WTC11 (cell line): ENCODE measurements around the gene SYPL1. TPM values are rescaled to one million over a fixed set of nuclear protein-coding genes. Genes with fewer than 3 reads are reported as not detected.

Experiments used
- ATAC-seq: fragments of 200-7000 bp; cut with Tn5 transposase; 2 replicates; pipeline ENCODE4 v1.10.0; 2021; ENCODE audit warnings: mild to moderate bottlenecking, moderate library complexity
- CTCF ChIA-PET: fragments of 300-600 bp; sonication (Branson Sonifier 250); formaldehyde crosslinking; loops from one replicate; lab custom pipeline; 2021; ENCODE audit warnings: antibody characterized with exemption; lab: Charles Lee
- POLR2A ChIA-PET: fragments of 350-600 bp; sonication (Branson Sonifier 250); formaldehyde crosslinking; loops from one replicate; lab custom pipeline; 2021; ENCODE audit warnings: antibody characterized with exemption; lab: Charles Lee
- DNase-seq: peaks from one replicate; pipeline ENCODE4 v3.0.0; 2021; ENCODE audit warnings: low spot score
- H3K27ac Mint-ChIP-seq: 2 replicates; pipeline ENCODE4 v1.8.0; 2021; ENCODE audit warnings: mixed read lengths
- H3K27me3 Mint-ChIP-seq: 2 replicates; pipeline ENCODE4 v1.8.0; 2021; ENCODE audit warnings: low read depth, mild to moderate bottlenecking, moderate library complexity, mixed read lengths
- H3K36me3 Mint-ChIP-seq: 2 replicates; pipeline ENCODE4 v1.8.0; 2021; ENCODE audit warnings: mixed read lengths
- H3K4me1 Mint-ChIP-seq: 2 replicates; pipeline ENCODE4 v1.8.0; 2022; ENCODE audit warnings: mixed read lengths
- H3K4me3 Mint-ChIP-seq: 2 replicates; pipeline ENCODE4 v1.8.0; 2021; ENCODE audit warnings: mild to moderate bottlenecking, moderate library complexity, mixed read lengths
- H3K9me3 Mint-ChIP-seq: 2 replicates; pipeline ENCODE4 v1.8.0; 2021; ENCODE audit warnings: mixed read lengths
- ATF6 ChIP-seq: sonication (generic); formaldehyde crosslinking; IDR thresholded peaks from 2 replicates; pipeline ENCODE4 v1.8.1; 2023; ENCODE audit warnings: mild to moderate bottlenecking, missing genetic modification reagents
- ERG ChIP-seq: fragments of 250-450 bp; sonication (Bioruptor Pico); IDR thresholded peaks from 2 replicates; pipeline ENCODE4 v1.8.0; 2021; ENCODE audit warnings: mild to moderate bottlenecking
- FOXP1 ChIP-seq: sonication (generic); formaldehyde crosslinking; IDR thresholded peaks from 2 replicates; pipeline ENCODE4 v1.8.0; 2022; ENCODE audit warnings: missing genetic modification reagents, mild to moderate bottlenecking, moderate library complexity, borderline replicate concordance
- FOXP4 ChIP-seq: sonication (generic); formaldehyde crosslinking; IDR thresholded peaks from 2 replicates; pipeline ENCODE4 v1.8.0; 2022; ENCODE audit warnings: mild to moderate bottlenecking, missing genetic modification reagents
- IRF2 ChIP-seq: sonication (generic); formaldehyde crosslinking; IDR thresholded peaks from 2 replicates; pipeline ENCODE4 v1.8.0; 2022; ENCODE audit warnings: low read depth, missing genetic modification reagents, borderline replicate concordance
- JAZF1 ChIP-seq: fragments of 250-450 bp; sonication (Bioruptor Pico); IDR thresholded peaks from 2 replicates; pipeline ENCODE4 v1.9.0; 2021; ENCODE audit warnings: moderate library complexity, mild to moderate bottlenecking, inconsistent platforms
- NR2C2 ChIP-seq: sonication (generic); formaldehyde crosslinking; IDR thresholded peaks from 2 replicates; pipeline ENCODE4 v1.8.0; 2022; ENCODE audit warnings: mild to moderate bottlenecking, missing genetic modification reagents
- NR3C1 ChIP-seq: sonication (generic); formaldehyde crosslinking; conservative IDR thresholded peaks from 2 replicates; pipeline ENCODE4 v1.8.1; 2023; ENCODE audit warnings: low read depth, mild to moderate bottlenecking, missing genetic modification reagents
- OVOL2 ChIP-seq: fragments of 250-450 bp; sonication (Bioruptor Pico); IDR thresholded peaks from 2 replicates; pipeline ENCODE4 v1.9.0; 2021; ENCODE audit warnings: mild to moderate bottlenecking, borderline replicate concordance
- RELA ChIP-seq: sonication (generic); formaldehyde crosslinking; IDR thresholded peaks from 2 replicates; pipeline ENCODE4 v1.8.1; 2022; ENCODE audit warnings: missing genetic modification reagents, mild to moderate bottlenecking, borderline replicate concordance
- SMAD3 ChIP-seq: sonication (generic); formaldehyde crosslinking; IDR thresholded peaks from 2 replicates; pipeline ENCODE4 v1.8.0; 2022; ENCODE audit warnings: missing genetic modification reagents, mild to moderate bottlenecking, borderline replicate concordance
- ZMAT4 ChIP-seq: fragments of 250-450 bp; sonication (Bioruptor Pico); IDR thresholded peaks from 2 replicates; pipeline ENCODE4 v1.9.0; 2021; ENCODE audit warnings: mild to moderate bottlenecking
- ZNF532 ChIP-seq: fragments of 250-450 bp; sonication (Bioruptor Pico); IDR thresholded peaks from 2 replicates; pipeline ENCODE4 v1.9.0; 2021; ENCODE audit warnings: mild to moderate bottlenecking, borderline replicate concordance
- total RNA-seq: library from RNA; stranded (reverse); gene quantifications from 3 replicates; pipeline ENCODE4 v1.2.3, GENCODE V29; 2021

Gene SYPL1
- total RNA-seq, 1 experiment from 2014 or later, result 54.8 TPM

- TF ChIP-seq FOXP4 (CRISPR knock-in tag), result no peak
- no peak for TF ChIP-seq ATF6
- TF ChIP-seq JAZF1 (CRISPR knock-in tag), result no peak
- no peak for TF ChIP-seq ZNF532 (CRISPR knock-in tag)
Measured at GRCh38 chr7:106068538-106068961, 43.6 kb downstream of the SYPL1 start (continued).

- no peaks in the 10 kb centered on the region for H3K36me3 Mint-ChIP-seq
- H3K4me1 Mint-ChIP-seq, result peaks cover 25% of the 10 kb centered on the region
- no peaks in the 10 kb centered on the region for H3K9me3 Mint-ChIP-seq
- ATAC-seq (no peak), DNase-seq (no peak)
- H3K27me3 Mint-ChIP-seq, result no peaks in the 10 kb centered on the region; the same call in 1 of the 2 replicates
- H3K27ac Mint-ChIP-seq, result no peak overlapping the region
- POLR2A ChIA-PET, result no interaction called here
- H3K4me3 Mint-ChIP-seq, result no peak overlapping the region
- CTCF ChIA-PET, result no interaction called here
- no peak for TF ChIP-seq FOXP1 (CRISPR knock-in tag)
- no peak for TF ChIP-seq NR3C1 (CRISPR knock-in tag)
- TF ChIP-seq IRF2 (CRISPR knock-in tag), result no peak
- no peak for TF ChIP-seq NR2C2 (CRISPR knock-in tag)
- TF ChIP-seq OVOL2 (CRISPR knock-in tag), result no peak
- TF ChIP-seq ZMAT4 (CRISPR knock-in tag), result no peak
- TF ChIP-seq ERG (CRISPR knock-in tag), result no peak
- no peak for TF ChIP-seq SMAD3
- TF ChIP-seq RELA (CRISPR knock-in tag), result no peak
Measured at GRCh38 chr7:106067678-106068077, 44.4 kb downstream of the SYPL1 start.
